Measurements from ENCODE around the gene PLEKHG5.

The PLEKHG5 gene

DNA sequence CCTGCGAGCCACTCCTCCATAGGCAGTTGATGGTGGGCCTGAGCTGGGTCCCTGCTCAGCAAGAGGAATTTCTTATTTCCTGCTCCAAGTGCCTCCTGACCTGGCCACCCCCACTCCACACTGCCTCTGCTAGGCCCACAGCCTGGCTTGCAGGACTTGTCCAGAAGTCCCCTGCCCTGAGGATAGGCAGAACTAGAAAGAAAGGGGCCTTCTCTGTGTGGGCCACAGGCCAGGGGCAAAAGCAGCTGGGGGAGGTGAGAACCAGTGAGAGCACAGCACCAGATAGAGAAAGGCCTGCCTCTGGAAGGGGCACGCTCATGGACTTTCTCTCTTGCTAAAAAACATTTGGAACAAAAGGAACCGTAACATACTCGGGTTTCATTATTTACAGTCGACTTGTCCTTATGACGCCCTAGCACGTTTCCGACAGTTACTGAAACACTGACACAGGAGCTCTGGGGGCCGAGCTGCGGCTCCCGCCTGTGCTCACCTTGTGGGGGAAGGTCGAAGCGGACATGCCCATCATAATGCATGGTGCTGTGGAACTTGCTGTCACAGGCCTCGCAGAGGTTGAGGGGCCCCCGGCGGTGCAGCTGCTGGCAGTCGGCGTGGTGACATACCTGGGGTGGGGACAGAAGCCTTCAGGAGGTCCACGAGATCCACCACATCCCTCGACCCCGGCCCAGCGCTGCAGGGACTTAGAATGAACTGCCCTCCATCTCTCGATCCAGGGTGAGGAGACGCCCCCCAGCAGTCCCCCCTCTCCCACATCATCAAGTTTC, 14.2 kb downstream of the PLEKHG5 start:
- in situ Hi-C loops (cut with MboI; ENCODE audit: low sequenced_read_pairs), result no loop called here

DNA sequence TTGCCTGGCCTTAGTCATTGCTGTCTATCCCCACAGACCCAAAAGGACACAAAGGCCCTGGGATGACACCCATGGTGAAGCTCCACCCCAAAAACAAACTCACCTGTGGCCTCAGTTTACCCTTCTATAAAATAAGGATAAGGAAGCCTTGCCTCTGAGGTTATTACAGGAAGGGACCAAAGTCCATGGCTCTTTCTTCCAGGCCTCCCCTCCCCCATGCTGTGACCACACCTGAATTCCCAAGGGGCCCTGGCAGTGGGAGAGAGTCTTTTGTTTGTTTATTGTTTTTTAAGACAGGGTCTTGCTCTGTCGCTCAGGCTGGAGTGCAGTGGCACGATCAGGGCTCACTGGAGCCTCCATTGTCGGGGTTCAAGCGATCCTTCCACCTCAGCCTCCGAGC, 15.0 kb downstream of the PLEKHG5 start:
- in situ Hi-C loops (cut with MboI; ENCODE audit: low sequenced_read_pairs), result no loop called here

DNA sequence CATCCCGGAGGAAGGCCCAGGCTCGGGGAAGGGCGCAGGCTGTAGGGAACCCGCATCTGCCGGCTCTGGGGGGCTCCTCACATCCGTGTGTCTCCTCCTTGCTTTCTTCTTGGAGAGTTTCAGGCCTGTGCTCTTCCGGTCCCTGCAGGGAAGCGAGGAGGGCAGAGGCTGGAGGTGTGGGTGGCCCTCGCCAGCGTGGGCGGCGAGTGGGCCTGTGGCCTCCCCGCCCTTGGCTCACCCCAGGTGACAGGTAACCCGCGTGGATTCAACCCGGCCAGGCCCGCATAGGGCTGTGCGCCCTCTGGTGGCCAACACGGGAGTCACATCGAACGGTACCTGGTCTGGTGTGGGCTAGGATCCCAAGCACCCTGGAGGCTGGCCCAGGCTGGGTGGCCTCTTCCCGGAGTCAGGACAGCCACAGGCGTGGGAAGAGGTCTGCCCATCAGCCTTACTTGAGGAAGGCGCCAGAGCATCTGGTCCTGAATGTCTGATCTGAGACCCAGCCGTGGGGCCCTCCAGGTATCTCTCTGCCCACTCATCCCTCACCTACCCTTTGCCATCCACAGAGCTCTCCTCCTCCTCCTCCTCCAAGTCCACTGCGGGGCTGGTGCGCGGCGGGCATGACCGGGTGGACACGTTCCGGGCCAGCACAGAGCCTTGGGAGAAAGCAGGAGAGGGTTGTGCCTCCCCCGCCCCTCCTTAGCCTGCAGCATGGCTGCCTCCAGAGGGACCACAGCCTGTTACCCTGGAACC, 15.9 kb downstream of the PLEKHG5 start:
- in situ Hi-C loops (cut with MboI; ENCODE audit: low sequenced_read_pairs), result no loop called here

DNA sequence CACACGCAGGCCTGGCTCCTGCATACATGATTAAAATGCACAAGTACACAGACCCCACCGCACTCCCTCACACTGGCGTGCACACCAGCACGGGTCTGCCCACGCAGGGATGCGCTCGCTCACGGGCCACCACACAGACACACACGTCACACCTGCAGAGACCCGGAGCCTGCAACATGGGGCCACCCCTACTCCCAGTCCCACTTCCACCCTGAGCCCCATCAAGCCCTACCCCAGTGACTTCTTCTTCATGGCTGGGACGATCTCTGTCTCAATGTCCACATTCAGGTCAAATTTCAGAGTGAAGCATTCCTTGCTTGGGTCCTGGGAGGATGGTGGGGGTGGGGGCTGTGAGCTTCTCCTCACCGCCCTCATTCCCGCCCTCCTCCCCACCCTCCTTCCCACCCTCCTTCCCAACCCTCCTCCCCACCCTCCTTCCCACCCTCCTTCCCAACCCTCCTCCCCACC, 16.6 kb downstream of the PLEKHG5 start:
- in situ Hi-C loops (cut with MboI; ENCODE audit: low sequenced_read_pairs), result no loop called here

DNA sequence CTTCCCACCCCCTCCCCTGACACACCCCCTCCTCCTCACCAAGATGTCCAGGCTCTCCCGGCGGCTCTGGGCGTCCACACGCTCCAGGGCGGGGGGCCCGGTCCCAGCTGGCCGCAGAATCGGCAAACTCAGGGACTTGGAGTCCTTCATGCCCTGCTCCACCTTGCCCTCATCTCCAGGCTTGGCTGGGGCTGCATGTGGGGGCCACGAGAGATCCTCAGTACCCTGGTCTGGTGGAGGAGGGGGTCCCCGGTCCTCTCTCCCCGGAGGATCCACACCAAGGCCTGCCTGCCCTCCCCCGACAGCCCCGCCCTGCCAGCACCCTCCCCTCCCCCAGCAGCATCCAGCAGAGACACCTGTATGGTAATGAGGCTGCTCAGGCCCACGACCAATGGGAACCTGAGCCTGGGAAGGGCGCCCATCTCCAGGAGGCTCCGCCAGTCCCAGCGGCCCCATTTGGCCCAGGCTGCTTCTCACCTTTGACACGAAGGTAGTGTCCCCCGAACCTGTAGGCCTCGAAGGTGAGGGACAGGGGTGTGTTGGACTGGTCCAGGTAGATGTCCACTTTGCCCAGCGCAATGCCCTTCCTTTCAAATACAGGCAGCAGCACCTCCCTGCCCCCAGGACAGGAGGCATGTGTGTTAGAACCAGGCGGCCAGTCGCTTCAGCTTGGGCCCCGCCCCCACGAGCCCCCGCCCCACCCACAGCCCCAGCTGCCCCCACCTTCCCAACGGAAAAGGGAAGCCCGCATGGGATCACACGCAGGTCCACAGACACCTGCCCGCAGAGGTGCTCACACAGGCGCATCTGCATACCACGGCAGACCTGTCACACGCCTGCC, 17.3 kb downstream of the PLEKHG5 start:
- in situ Hi-C loops (cut with MboI; ENCODE audit: low sequenced_read_pairs), result no loop called here

DNA sequence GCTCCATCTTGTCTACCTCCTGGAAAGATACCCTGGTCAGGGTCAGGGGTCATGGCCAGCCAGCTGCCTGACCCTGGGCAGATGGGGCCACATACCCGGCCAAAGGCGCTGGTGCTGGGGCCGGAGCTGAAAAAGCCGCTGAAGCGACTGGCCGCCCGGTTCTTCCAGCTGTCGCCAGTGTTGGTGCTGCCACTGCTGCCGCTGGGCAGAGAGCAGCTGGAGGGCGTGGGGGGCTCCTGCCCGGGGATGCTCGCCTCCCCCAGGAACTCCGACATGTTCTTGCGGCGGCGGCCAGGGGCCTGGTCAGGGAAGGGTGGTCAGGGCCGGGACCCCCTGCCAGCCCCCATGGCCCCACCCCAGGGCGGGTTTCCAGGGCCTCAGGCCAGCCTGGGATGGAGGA, 18.3 kb downstream of the PLEKHG5 start:
- in situ Hi-C loops (cut with MboI; ENCODE audit: low sequenced_read_pairs), result no loop called here

DNA sequence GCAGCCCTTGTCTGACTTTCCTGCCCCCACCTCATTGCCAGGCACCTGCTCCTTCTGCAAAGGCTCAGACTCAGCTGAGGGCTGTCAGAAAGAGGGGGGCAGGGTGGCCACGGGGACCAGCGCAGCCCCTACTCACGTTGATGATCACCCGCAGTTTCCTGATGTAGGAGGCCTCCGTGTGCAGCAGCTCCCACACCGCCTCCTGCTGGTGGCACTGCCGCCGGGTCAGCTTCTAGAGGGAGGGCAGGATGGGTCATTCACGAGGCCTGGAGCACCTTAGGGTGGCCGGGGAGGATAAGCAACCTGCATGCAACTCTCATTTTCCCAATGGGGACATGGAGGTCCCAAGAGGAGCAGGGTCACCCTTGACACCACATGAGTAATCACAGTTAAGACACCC, 19.1 kb downstream of the PLEKHG5 start:
- in situ Hi-C loops (cut with MboI; ENCODE audit: low sequenced_read_pairs), result no loop called here

DNA sequence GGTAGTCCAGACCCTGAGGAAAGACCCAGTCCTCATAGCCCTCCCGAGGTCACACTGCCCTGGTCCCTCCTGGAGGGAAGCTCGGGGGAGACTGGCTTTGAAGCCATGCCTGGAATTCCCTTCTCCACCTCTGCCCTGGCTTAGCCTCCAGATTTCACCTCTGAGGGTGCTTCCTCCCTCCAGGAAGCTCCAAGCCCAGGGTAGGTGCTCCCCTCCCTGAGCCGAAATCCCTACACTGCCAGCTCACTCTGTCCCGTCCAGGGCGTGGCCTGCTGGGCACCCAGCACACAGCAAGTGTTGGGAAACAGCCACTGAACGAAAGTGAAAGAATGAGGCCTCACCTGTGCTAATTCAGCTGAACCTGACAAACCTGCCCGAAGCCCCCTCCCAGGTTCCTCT, 19.5 kb downstream of the PLEKHG5 start:
- in situ Hi-C loops (cut with MboI; ENCODE audit: low sequenced_read_pairs), result no loop called here

DNA sequence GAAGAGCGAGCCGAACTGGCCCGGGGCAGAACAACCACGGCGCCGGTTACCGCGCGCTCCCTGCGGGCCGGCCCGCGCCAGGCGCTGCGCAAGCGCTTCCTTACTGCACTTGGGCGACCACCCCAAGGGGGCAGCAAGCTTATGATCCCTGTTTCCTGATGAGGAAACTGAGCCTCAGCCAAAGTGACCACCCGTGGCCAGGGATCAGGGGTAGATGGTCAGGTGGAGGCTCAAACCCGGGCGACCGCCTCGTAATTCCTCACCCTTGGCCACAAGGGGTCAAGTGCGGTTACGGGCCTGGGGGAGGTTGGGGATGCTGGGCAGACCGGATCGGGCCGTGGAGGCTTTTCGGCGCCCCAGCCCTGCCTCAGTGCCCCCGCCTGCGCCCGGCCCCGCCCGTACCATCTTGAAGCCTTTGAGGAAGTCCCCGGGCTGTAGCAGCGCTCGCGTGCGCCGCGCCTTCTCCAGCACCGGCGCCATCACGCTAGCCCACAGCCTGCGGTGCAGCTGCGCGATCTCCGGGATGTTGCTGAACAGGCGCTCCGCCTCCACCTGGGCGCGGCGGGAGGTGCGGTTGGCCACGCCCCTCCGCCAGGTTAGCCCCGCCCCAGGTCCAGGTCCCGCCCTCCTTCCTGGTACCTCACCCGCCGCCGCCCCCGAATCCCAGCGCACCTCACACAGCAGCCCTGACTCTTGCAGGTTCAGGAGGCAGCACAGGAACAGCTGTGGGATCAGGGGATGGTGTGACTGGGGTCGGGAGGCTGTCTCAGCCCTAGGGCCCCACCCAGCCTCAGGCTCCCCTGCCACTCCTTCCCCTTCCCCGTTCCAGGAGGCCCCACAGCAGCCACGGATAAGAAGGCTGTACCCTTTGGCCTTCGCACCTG, 20.1 kb downstream of the PLEKHG5 start:
- in situ Hi-C loops (cut with MboI; ENCODE audit: low sequenced_read_pairs), result no loop called here

DNA sequence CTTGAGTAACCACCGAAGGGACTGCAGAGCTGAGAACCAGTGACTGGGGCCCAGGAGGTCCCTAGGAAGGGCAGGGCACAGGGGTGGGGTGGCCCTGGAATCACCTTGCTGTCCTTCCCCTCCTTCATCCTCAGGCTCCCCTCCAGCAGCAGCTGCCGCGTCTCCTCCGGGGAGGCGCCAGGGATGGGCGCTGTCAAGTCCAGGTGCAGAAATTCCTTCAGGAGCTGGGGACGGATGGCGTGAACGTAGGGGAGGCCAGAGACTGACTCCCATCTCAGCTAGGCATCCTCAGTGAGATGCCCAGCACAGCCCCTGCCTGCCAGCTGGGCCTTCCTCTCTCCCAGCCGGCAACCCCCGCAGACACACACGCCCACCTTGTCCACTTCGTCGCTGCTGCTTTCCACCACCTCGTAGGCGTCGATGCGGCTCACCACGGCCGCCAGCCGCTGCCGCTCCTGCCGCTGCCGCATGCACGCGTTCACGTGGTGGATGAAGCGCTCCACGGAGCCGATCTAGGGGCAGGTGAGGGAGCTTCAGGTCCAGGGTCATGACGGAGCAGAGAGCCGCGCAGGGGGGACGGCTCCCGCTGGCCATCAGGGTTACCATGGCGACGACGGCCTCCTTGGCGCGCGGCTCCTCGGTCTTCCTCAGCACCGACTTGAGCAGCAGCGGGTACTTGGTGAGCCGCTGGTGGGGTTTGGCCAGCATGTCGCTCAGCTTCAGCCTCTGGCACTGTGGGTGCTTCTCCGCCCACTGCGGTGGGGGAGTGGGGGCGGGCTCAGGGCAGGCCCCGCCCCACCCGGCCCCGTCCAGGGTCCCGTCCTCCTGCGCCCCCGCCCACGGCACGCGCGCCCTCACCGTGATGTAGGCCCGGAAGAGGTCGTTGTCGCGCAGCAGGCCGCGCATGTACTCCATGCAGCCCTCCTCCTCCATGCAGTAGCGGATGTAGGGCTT, 21.1 kb downstream of the PLEKHG5 start:
- in situ Hi-C loops (cut with MboI; ENCODE audit: low sequenced_read_pairs), result no loop called here

DNA sequence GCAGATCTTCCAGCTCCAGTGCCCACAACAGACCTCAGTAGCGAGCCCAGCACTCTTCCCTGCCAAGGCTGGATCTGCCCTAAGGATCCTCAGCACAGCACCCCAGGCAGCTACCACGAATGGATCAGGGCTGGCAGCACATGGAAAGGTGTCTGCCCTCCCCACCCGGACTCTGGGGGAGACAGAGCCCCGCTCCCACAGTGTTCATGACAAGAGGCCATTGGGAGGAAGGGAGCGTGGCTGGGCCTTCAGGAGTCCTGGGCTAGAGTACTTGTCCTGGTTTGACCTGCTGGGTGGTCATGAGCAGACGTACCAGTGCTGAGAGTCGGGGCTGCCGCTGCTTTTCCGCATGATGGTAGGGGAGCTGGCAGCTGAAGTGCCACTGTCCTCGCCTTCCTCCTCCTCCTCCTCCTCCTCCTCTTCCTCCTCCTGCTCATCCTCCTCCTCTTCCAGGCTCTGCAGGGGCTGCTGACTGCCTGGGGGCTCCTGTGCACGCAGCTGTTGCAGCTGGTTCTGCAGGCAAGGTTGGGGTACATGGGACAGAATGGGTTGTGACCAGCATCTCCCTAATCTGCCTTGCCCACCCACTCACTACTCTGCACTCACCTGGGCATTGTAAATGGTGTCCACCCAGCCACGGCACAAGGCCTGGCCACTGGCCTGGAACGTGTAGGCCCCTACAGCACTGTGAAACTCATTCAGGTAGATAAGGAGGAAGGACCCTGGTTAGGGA, 22.6 kb downstream of the PLEKHG5 start:
- in situ Hi-C loops (cut with MboI; ENCODE audit: low sequenced_read_pairs), result no loop called here

DNA sequence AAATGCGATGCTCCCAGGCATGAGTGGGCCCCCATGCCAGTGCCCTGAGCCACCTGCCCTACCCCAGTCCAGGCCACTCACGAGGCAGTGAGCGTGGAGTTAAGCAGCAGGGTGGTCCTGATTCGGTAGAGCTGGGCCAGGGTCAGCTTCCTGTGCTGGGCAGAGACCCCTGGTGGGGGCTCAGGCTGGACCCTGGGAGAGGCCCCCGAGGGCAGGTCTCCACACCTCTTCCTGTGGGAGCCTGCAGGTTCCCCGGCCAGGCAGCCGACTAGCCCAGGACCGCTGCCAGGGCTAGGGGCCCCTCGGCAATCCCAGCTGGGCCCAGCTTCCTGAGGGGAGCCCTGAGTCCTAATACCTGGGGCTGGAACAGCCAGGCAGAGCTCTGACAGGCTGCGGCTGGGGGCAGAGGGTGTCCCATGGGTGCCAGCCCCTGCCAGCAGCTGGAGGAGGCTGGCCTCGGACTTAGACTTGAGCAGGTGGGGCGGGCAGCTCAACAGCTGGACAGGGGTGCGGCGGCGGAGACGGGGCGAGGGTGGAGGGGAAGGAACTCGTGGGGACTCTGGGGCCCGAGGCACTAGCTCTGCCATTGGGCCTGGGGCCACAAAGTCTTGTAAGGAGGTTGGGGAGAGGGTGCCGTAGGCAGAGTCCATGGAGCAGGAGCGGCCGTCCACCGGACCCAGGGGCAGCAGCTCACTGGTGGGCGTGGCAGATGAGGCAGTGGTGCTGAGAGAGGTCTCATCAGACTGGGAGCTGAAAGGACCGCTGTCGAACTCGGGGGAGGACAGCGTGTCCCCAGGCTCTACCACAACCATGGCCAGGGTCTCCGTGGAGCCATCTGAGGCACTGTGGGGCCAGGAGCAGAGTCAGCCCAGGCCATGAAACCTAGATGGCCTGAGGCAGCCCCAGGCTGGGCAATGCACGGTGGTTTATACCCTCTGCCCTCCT, 23.5 kb downstream of the PLEKHG5 start:
- in situ Hi-C loops (cut with MboI; ENCODE audit: low sequenced_read_pairs), result no loop called here

DNA sequence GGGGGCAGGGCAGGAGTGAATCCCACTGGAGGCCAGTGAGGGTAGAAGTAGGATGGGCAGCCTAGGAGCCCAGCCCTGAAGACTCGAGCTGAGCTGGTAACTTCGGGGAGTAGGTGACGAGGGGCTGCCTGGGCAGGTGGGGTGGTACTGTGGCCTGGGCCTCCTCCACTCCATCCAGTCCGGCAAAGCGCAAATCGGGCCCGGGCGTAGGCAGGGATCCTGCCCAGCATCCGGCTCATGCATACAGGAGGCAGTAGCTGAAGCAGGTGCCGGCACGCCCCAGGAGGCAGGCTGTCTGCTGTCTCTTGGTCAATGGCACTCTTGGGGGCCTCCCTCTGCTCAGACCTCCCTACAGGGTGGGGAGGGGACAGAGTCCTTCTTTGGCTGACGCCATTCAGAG, 24.2 kb downstream of the PLEKHG5 start:
- in situ Hi-C loops (cut with MboI; ENCODE audit: low sequenced_read_pairs), result no loop called here

DNA sequence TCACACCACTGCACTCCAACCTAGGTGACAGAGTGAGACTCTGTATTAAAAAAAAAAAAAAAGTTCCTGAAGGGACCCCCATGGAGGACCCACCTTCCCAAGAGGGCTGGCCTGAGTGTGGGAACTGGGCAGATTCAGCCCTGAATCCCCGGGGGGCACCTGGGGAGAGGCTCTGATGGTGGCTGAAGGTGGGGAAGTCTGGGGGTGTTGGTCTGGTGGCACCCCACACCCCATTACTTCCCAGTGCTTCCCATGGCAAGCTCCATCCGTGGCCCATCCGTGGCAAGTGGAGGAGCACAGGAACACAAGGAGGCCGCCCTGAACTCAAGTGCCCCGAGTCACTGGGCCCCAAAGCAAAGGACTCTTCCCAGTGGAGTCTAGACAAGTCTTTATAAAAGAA, 24.7 kb downstream of the PLEKHG5 start:
- in situ Hi-C loops (cut with MboI; ENCODE audit: low sequenced_read_pairs), result no loop called here

DNA sequence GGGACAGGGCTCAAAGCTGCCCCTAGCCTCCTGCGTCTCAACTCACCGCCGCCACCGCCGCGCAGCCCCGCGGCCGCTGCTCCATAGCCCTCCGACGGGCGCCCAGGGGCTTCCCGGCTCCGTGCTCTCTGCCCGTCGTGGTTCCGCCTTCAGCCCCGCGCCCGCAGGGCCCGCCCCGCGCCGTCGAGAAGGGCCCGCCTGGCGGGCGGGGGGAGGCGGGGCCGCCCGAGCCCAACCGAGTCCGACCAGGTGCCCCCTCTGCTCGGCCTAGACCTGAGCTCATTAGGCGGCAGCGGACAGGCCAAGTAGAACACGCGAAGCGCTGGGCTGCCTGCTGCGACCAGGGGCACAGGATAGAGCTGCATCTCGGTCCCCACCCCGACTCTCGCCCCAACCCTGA, 25.4 kb downstream of the PLEKHG5 start, which contains the start of gene TNFRSF25:
TSS of gene TNFRSF25 (minus strand) at position 151 of the 400 bp plus-strand sequence. CDS start at position 85, 66 bp downstream.
- in situ Hi-C loops (cut with MboI; ENCODE audit: low sequenced_read_pairs), result no loop called here

DNA sequence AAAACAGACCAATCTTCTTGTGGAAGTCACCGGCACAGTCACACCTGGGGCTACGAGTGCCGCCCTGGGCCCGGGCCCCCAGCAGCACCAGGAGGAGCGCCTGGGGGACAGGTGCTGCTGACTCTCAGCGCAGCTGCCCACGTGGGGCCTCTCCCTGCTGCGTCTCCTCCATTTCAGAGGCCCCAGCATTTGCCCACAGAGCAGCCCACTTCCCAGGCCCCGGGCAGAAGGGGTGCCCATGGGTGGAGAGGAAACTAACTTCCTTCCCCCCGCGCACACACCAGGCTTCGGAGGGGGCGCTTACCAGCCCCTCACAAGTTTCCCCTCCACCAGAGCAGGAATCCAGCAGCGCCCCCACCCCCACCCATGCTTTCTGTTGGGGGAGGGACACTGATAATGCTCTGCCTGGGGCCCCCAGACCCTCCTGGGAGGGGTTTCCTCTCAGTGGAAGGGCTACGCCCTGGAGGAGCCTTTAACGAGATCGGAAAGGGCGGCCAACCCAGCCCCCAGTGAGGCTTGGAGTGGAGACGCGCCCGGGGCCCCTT, 25.9 kb downstream of the PLEKHG5 start:
- in situ Hi-C loops (cut with MboI; ENCODE audit: low sequenced_read_pairs), result no loop called here

DNA sequence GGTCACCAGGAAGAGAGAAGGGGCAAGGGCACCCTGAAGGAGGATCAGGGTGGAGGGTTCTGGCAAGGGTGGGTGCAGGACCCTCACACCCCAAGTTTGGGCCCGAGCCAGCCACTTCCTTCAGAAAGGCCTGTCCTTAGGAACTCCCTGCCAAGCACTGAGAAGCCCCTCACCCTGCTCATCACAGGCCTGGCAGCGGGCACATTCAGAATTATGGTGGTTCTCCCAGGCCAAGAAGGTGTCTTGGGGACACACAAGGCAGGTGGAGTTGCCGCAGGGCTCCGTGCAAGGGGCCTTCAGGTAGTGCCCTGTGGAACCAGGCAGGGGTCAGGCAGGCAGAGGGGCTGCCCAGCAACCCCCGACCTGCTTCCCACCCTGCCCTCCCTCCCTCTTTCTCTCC, 26.6 kb downstream of the PLEKHG5 start:
- in situ Hi-C loops (cut with MboI; ENCODE audit: low sequenced_read_pairs), result no loop called here
